Measurements from ENCODE around the gene GTF3C5. TPM values are rescaled to one million over a fixed set of nuclear protein-coding genes. Genes with fewer than 3 reads are reported as not detected.
"Not testable (repeated sequence)": the region's sequence is repeated elsewhere in the genome, so short reads cannot be mapped to it uniquely, and the experiment has no call there.

The GTF3C5 gene
- total RNA-seq, 1 experiment from 2014 or later: 89.5 TPM

- peaks cover 6% of the 10 kb centered on the region for H3K36me3 ChIP-seq
- no peaks in the 10 kb centered on the region for H3K4me1 ChIP-seq
- H3K9me3 ChIP-seq (replicated peaks): no peaks in the 10 kb centered on the region
- no peak for DNase-seq
- peak overlapping the region; percentile 75 for H3K4me3 ChIP-seq
- H3K27me3 ChIP-seq: no peaks in the 10 kb centered on the region
- peak overlapping the region; percentile 75; the same call in 1 of the 2 replicates for H3K27ac ChIP-seq
Observed at GRCh38 chr9:133031496-133031911, 707 bp downstream of the GTF3C5 start.

- H3K36me3 ChIP-seq: peaks cover 8% of the 10 kb centered on the region
- no peaks in the 10 kb centered on the region for H3K27me3 ChIP-seq
- no peaks in the 10 kb centered on the region for H3K9me3 ChIP-seq (replicated peaks)
- no peaks in the 10 kb centered on the region for H3K4me1 ChIP-seq
- no peak overlapping the region for H3K27ac ChIP-seq
- H3K4me3 ChIP-seq: no peak overlapping the region
- DNase-seq: no peak
Observed at GRCh38 chr9:133032171-133032570, 1.4 kb downstream of the GTF3C5 start.

GRCh38 chr9:133035669-133036068 is 4.9 kb downstream of the GTF3C5 start:
- no peak overlapping the region for H3K27ac ChIP-seq
- no peak for DNase-seq

GRCh38 chr9:133037775-133038515 is 7.1 kb downstream of the GTF3C5 start:
- H3K36me3 ChIP-seq: peaks cover 25% of the 10 kb centered on the region
- no peaks in the 10 kb centered on the region for H3K27me3 ChIP-seq
- H3K4me1 ChIP-seq: no peaks in the 10 kb centered on the region
- no peak overlapping the region for H3K27ac ChIP-seq
- H3K4me3 ChIP-seq: no peak overlapping the region
- no peaks in the 10 kb centered on the region for H3K9me3 ChIP-seq (replicated peaks)
- DNase-seq: no peak

More at GRCh38 chr9:133035669-133036068, 4.9 kb downstream of the GTF3C5 start:
- Histone ChIP-seq H3K27me3 (no peaks in the 10 kb centered on the region), H3K36me3 (peaks cover 8% of the 10 kb centered on the region), H3K4me3 (no peak overlapping the region), H3K4me1 (no peaks in the 10 kb centered on the region), H3K9me3 (replicated peaks) (no peaks in the 10 kb centered on the region)

GRCh38 chr9:133040892-133041479 is 10.2 kb downstream of the GTF3C5 start:
- H3K27me3 ChIP-seq; H3K4me1 ChIP-seq; H3K4me3 ChIP-seq; H3K27ac ChIP-seq; H3K9me3 ChIP-seq (replicated peaks): not testable (repeated sequence)
- peak; percentile 70 to 72 for DNase-seq
- H3K36me3 ChIP-seq: peaks cover 48% of the 10 kb centered on the region

GRCh38 chr9:133041958-133042357 is 11.2 kb downstream of the GTF3C5 start:
- no peak for DNase-seq
- no peak overlapping the region for H3K4me3 ChIP-seq
- H3K27ac ChIP-seq: no peak overlapping the region
- H3K4me1 ChIP-seq: no peaks in the 10 kb centered on the region
- H3K9me3 ChIP-seq (replicated peaks): no peaks in the 10 kb centered on the region
- no peaks in the 10 kb centered on the region for H3K27me3 ChIP-seq
- H3K36me3 ChIP-seq: peaks cover 50% of the 10 kb centered on the region

- Histone ChIP-seq H3K36me3 (peaks cover 52% of the 10 kb centered on the region), H3K9me3 (replicated peaks) (no peaks in the 10 kb centered on the region), H3K27ac (no peak overlapping the region), H3K4me3 (no peak overlapping the region), H3K4me1 (no peaks in the 10 kb centered on the region), H3K27me3 (no peaks in the 10 kb centered on the region)
- DNase-seq: no peak
Observed at GRCh38 chr9:133042676-133043075, 11.9 kb downstream of the GTF3C5 start.

GRCh38 chr9:133043449-133044035 is 12.7 kb downstream of the GTF3C5 start:
- Histone ChIP-seq H3K9me3 (replicated peaks) (no peaks in the 10 kb centered on the region), H3K36me3 (peaks cover 54% of the 10 kb centered on the region), H3K27me3 (no peaks in the 10 kb centered on the region), H3K4me1 (peaks cover under 1% of the 10 kb centered on the region), H3K27ac (no peak overlapping the region), H3K4me3 (no peak overlapping the region)
- no peak for DNase-seq

GRCh38 chr9:133044125-133044524 is 13.3 kb downstream of the GTF3C5 start:
- no peaks in the 10 kb centered on the region for H3K27me3 ChIP-seq
- H3K36me3 ChIP-seq: peaks cover 54% of the 10 kb centered on the region

GRCh38 chr9:133044661-133045060 is 13.9 kb downstream of the GTF3C5 start:
- no peaks in the 10 kb centered on the region for H3K9me3 ChIP-seq (replicated peaks)
- peaks cover 54% of the 10 kb centered on the region for H3K36me3 ChIP-seq
- H3K27me3 ChIP-seq: no peaks in the 10 kb centered on the region

More at GRCh38 chr9:133044125-133044524, 13.3 kb downstream of the GTF3C5 start:
- Histone ChIP-seq H3K4me3 (no peak overlapping the region), H3K4me1 (peaks cover 6% of the 10 kb centered on the region), H3K9me3 (replicated peaks) (no peaks in the 10 kb centered on the region), H3K27ac (no peak overlapping the region)
- no peak for DNase-seq

DNA sequence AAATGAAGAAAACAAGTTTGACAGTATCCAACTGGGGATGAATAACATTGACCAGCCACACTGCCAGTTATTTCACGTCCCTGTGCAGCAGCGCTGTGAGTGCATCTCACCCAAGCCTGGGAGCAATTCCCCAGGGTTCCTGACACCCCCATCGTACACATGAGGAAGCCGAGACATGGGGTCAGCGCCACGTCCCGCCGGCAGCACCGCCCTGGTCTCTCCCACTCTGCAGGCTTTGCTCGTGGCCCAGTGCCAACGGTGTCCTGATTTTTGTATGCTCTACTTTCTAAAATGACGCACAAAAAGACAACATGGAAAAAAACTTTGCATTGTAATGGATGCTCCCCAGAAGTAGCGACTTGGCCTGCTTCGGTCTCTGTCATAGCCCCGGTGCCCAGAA is 14.3 kb downstream of the GTF3C5 start:
- Histone ChIP-seq H3K4me3 (no peak overlapping the region), H3K4me1 (peaks cover 14% of the 10 kb centered on the region), H3K27me3 (no peaks in the 10 kb centered on the region), H3K36me3 (peaks cover 54% of the 10 kb centered on the region), H3K9me3 (replicated peaks) (no peaks in the 10 kb centered on the region), H3K27ac (no peak overlapping the region)
- no peak for DNase-seq

More at GRCh38 chr9:133044661-133045060, 13.9 kb downstream of the GTF3C5 start:
- no peak overlapping the region for H3K27ac ChIP-seq
- DNase-seq: no peak
- no peak overlapping the region for H3K4me3 ChIP-seq
- H3K4me1 ChIP-seq: peaks cover 11% of the 10 kb centered on the region

DNA sequence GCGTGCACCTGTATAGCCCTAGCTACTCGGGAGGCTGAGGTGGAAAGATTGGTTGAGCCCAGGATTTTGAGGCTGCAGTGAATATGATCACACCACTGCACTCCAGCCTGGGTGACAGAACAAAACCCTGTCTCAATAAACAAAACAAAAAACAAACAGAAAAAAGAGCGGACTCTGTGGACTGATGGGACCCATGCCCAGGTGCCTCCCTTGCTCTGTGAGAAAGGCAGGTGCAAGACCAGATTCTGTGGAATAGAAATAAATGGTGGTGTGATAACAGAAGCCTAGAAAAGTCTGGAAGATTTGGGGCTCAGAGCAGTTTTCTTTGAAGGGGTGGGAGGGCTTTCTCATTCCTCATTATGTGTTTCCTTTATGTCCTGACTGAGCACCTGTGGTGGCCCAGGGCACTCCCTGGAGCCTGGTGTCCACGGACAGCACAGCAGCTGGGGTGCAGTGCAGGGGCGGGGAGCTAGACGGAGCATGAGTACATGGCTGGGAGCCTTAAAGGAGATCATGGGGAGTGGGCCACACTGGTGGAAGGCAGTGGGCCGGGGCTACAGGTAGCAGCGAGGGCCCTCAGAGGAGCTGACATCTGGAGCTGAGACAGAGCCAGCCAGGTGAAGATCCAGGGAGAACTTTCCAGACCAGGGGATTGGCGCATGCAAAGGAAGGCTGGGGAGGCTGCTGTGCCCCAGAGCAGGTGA is 15.6 kb downstream of the GTF3C5 start:
- no peaks in the 10 kb centered on the region for H3K9me3 ChIP-seq (replicated peaks)
- peaks cover 54% of the 10 kb centered on the region for H3K36me3 ChIP-seq
- H3K27ac ChIP-seq: no peak overlapping the region
- H3K27me3 ChIP-seq: no peaks in the 10 kb centered on the region
- DNase-seq: no peak
- H3K4me3 ChIP-seq: no peak overlapping the region
- H3K4me1 ChIP-seq: peaks cover 27% of the 10 kb centered on the region

- peaks cover 32% of the 10 kb centered on the region for H3K4me1 ChIP-seq
- no peaks in the 10 kb centered on the region for H3K9me3 ChIP-seq (replicated peaks)
- DNase-seq: no peak
- H3K27ac ChIP-seq: no peak overlapping the region
- peaks cover 52% of the 10 kb centered on the region for H3K36me3 ChIP-seq
- no peak overlapping the region for H3K4me3 ChIP-seq
- no peaks in the 10 kb centered on the region for H3K27me3 ChIP-seq
Observed at GRCh38 chr9:133046900-133047295, 16.1 kb downstream of the GTF3C5 start.

DNA sequence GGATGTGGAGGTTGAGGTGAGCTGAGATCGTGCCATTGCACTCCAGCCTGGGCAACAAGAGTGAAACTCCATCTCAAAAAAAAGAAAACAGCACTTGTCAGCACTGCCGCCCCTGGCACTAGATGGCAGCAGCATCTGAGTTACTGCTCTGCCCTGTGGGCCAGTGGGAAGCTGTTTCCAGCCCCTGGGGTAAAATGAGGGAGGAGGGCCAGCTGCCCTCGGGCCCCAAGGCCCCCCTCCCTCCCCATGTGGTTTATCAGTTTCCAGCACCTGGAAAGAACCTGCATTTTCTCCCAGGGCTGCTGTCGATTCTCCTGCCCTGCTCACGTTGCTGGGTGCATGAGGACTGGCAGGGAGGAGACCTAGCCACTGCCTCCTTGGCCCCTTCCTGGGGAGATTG is 17.8 kb downstream of the GTF3C5 start:
- H3K27me3 ChIP-seq: no peaks in the 10 kb centered on the region
- H3K9me3 ChIP-seq (replicated peaks): no peaks in the 10 kb centered on the region
- H3K4me3 ChIP-seq: no peak overlapping the region
- peak; percentile 63 to 68 for DNase-seq
- H3K4me1 ChIP-seq: peaks cover 36% of the 10 kb centered on the region
- peak overlapping the region; percentile 94; the same call in 1 of the 2 replicates for H3K27ac ChIP-seq
- peaks cover 46% of the 10 kb centered on the region for H3K36me3 ChIP-seq

DNA sequence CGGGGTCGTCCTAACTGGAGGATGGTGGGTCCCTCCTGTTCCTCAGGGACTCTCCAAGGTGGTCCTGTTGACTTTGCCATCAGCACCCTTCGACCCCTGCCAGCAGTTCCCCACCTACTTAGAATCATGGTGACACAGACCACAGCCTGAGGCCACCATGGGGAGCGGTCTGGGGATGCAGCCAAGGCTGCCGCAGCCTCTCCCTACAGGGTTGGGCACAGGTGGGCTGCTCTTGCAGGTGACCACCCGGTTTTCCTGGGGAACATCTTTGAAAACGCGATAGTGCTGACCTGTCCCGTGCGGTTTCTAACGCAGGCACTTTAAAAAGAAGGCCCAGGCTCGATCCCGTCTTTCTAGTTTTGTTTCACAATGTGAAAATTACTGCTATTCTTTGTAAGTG is 18.2 kb downstream of the GTF3C5 start:
- Histone ChIP-seq H3K4me1 (peaks cover 40% of the 10 kb centered on the region), H3K9me3 (replicated peaks) (no peaks in the 10 kb centered on the region), H3K36me3 (peaks cover 47% of the 10 kb centered on the region), H3K27me3 (no peaks in the 10 kb centered on the region), H3K4me3 (no peak overlapping the region), H3K27ac (peak overlapping the region; percentile 94)
- DNase-seq: peak in 1 of 2 experiments; percentile 26
